Measurements from ENCODE around the gene GPM6B.

GPM6B gene

GRCh38 chrX:13778916-13779315, 38.0 kb downstream of the GPM6B start:
- no peak overlapping the region for H3K27ac ChIP-seq
- H3K9ac ChIP-seq = no peak overlapping the region
- no peaks in the 10 kb centered on the region for H3K79me2 ChIP-seq (ENCODE audit: insufficient read depth, low read depth)
- no peaks in the 10 kb centered on the region for H3K36me3 ChIP-seq (ENCODE audit: insufficient read depth)
- no peaks in the 10 kb centered on the region for H4K20me1 ChIP-seq (ENCODE audit: insufficient read depth)
- H3K4me2 ChIP-seq = no peak overlapping the region
- H2AFZ ChIP-seq (ENCODE audit: low read depth) = no peak overlapping the region
- TF ChIP-seq CTCF (conservative IDR thresholded peaks at IDR 0.05; ENCODE audit: low read depth, low read length) = no peak
- H3K4me3 ChIP-seq (IDR thresholded peaks at IDR 0.05; ENCODE audit: insufficient read depth, low read depth, low read length) = no peak overlapping the region
- no peaks in the 10 kb centered on the region for H3K27me3 ChIP-seq (ENCODE audit: insufficient read depth, low read depth)
- no peaks in the 10 kb centered on the region for H3K4me1 ChIP-seq (ENCODE audit: low read depth, poor library complexity, severe bottlenecking)

- Histone ChIP-seq H3K4me1 (ENCODE audit: low read depth, poor library complexity, severe bottlenecking) (no peaks in the 10 kb centered on the region), H3K79me2 (ENCODE audit: insufficient read depth, low read depth) (no peaks in the 10 kb centered on the region), H3K36me3 (ENCODE audit: insufficient read depth) (no peaks in the 10 kb centered on the region), H3K4me3 (IDR thresholded peaks at IDR 0.05; ENCODE audit: insufficient read depth, low read depth, low read length) (no peak overlapping the region), H3K4me2 (no peak overlapping the region), H3K9ac (no peak overlapping the region), H4K20me1 (ENCODE audit: insufficient read depth) (no peaks in the 10 kb centered on the region), H3K27ac (no peak overlapping the region), H3K27me3 (ENCODE audit: insufficient read depth, low read depth) (no peaks in the 10 kb centered on the region), H2AFZ (ENCODE audit: low read depth) (no peak overlapping the region)
- TF ChIP-seq CTCF (conservative IDR thresholded peaks at IDR 0.05; ENCODE audit: low read depth, low read length) = no peak
Measured at GRCh38 chrX:13776387-13776786, 40.5 kb downstream of the GPM6B start.

- H3K9ac ChIP-seq = no peak overlapping the region
- H3K36me3 ChIP-seq (ENCODE audit: insufficient read depth) = no peaks in the 10 kb centered on the region
- no peaks in the 10 kb centered on the region for H4K20me1 ChIP-seq (ENCODE audit: insufficient read depth)
- no peaks in the 10 kb centered on the region for H3K4me1 ChIP-seq (ENCODE audit: low read depth, poor library complexity, severe bottlenecking)
- TF ChIP-seq CTCF (conservative IDR thresholded peaks at IDR 0.05; ENCODE audit: low read depth, low read length) = no peak
- H3K4me2 ChIP-seq = no peak overlapping the region
- no peak overlapping the region for H3K27ac ChIP-seq
- H3K79me2 ChIP-seq (ENCODE audit: insufficient read depth, low read depth) = no peaks in the 10 kb centered on the region
- H3K4me3 ChIP-seq (IDR thresholded peaks at IDR 0.05; ENCODE audit: insufficient read depth, low read depth, low read length) = no peak overlapping the region
- no peak overlapping the region for H2AFZ ChIP-seq (ENCODE audit: low read depth)
- no peaks in the 10 kb centered on the region for H3K27me3 ChIP-seq (ENCODE audit: insufficient read depth, low read depth)
Measured at GRCh38 chrX:13775837-13776236, 41.1 kb downstream of the GPM6B start.

- H3K79me2 ChIP-seq (ENCODE audit: insufficient read depth, low read depth) = no peaks in the 10 kb centered on the region
- no peak overlapping the region for H2AFZ ChIP-seq (ENCODE audit: low read depth)
- no peaks in the 10 kb centered on the region for H3K4me1 ChIP-seq (ENCODE audit: low read depth, poor library complexity, severe bottlenecking)
- no peak overlapping the region for H3K27ac ChIP-seq
- H3K9ac ChIP-seq = no peak overlapping the region
- no peak overlapping the region for H3K4me2 ChIP-seq
- no peak overlapping the region for H3K4me3 ChIP-seq (IDR thresholded peaks at IDR 0.05; ENCODE audit: insufficient read depth, low read depth, low read length)
- no peaks in the 10 kb centered on the region for H3K27me3 ChIP-seq (ENCODE audit: insufficient read depth, low read depth)
- H4K20me1 ChIP-seq (ENCODE audit: insufficient read depth) = no peaks in the 10 kb centered on the region
- H3K36me3 ChIP-seq (ENCODE audit: insufficient read depth) = no peaks in the 10 kb centered on the region
- TF ChIP-seq CTCF (conservative IDR thresholded peaks at IDR 0.05; ENCODE audit: low read depth, low read length) = no peak
Measured at GRCh38 chrX:13774696-13775095, 42.2 kb downstream of the GPM6B start.
